Vagina (tissue), 2 donors: Measurements from ENCODE around the gene DBP. TPM values are rescaled to one million over a fixed set of nuclear protein-coding genes. Genes with fewer than 3 reads are reported as not detected.

ENCODE experiments used
- DNase-seq, 2 donors: peaks; one replicate each; pipeline ENCODE4 v3.0.0-alpha.2; 2017; ENCODE audit errors: extremely low spot score in 2 of 2
- H3K27ac ChIP-seq: fragments of 200-600 bp; sonication (generic); one replicate; pipeline ENCODE4 v1.5.1; 2019
- H3K27me3 ChIP-seq: fragments of 200-600 bp; sonication (generic); one replicate; pipeline ENCODE4 v1.5.1; 2019
- H3K36me3 ChIP-seq, 2 donors: fragments of 200-600 bp; sonication (generic); one replicate each; pipeline ENCODE4 v1.5.1; 2017 to 2019
- H3K4me1 ChIP-seq: fragments of 200-600 bp; sonication (generic); one replicate; pipeline ENCODE4 v1.5.1; 2019
- H3K4me3 ChIP-seq, 2 donors: fragments of 200-600 bp; sonication (generic); 1 replicate in 1 of 2; 2 replicates in 1 of 2; pipeline ENCODE4 v1.5.1; 2016 to 2019
- H3K9me3 ChIP-seq: fragments of 200-600 bp; sonication (generic); one replicate; pipeline ENCODE4 v1.5.1; 2019
- CTCF ChIP-seq, 3 experiments: fragments of 450-650 bp in 2 of 3; fragments of 200-600 bp in 1 of 3; sonication (generic) in 1 of 3; IDR thresholded peaks; one replicate each; pipeline ENCODE4 v1.5.1; 2017 to 2019; ENCODE audit warnings: antibody characterized with exemption in 3 of 3, mild to moderate bottlenecking in 2 of 3, moderate library complexity in 2 of 3
- POLR2A ChIP-seq, 2 donors: fragments of 450-650 bp; IDR thresholded peaks; one replicate each; pipeline ENCODE4 v1.6.1; 2017; ENCODE audit warnings: antibody characterized with exemption in 2 of 2, mild to moderate bottlenecking in 2 of 2, moderate library complexity in 2 of 2
- POLR2AphosphoS5 ChIP-seq, 2 donors: sonication (generic); formaldehyde crosslinking; IDR thresholded peaks; one replicate each; pipeline ENCODE4 v1.9.0; 2017; ENCODE audit warnings: antibody characterized with exemption in 2 of 2, mild to moderate bottlenecking in 2 of 2, low read depth in 1 of 2; ENCODE audit not compliant: insufficient read depth in 1 of 2
- intact Hi-C: fragments of 100-400 bp; cut with DNase I; formaldehyde crosslinking; loops from one replicate; pipeline ENCODE4 v1.15.1; 2023
- total RNA-seq: library from RNA; depleted of rRNA; stranded (reverse); fragments of >200 nt; gene quantifications from one replicate; pipeline ENCODE4 v1.2.3, GENCODE V29; 2016

Gene DBP
- total RNA-seq, 1 donor from 2014 or later = 4.9 TPM

GRCh38 chr19:48596679-48597465 is 40.3 kb downstream of the DBP start:
- intact Hi-C loops = no loop called here
- no peak for DNase-seq
- H3K4me1 ChIP-seq = no peaks in the 10 kb centered on the region
- TF ChIP-seq POLR2AphosphoS5 (IDR thresholded peaks at IDR 0.05; ENCODE audit: insufficient read depth in 1 of 2, low read depth in 1 of 2) = no peak
- TF ChIP-seq POLR2A (IDR thresholded peaks at IDR 0.05) = no peak
- no peak for TF ChIP-seq CTCF (IDR thresholded peaks at IDR 0.05)
- H3K9me3 ChIP-seq = no peaks in the 10 kb centered on the region
- H3K4me3 ChIP-seq = no peak overlapping the region
- no peaks in the 10 kb centered on the region for H3K36me3 ChIP-seq
- H3K27ac ChIP-seq = no peak overlapping the region
- no peaks in the 10 kb centered on the region for H3K27me3 ChIP-seq

- DNase-seq = no peak
- TF ChIP-seq CTCF (IDR thresholded peaks at IDR 0.05) (no peak), POLR2AphosphoS5 (IDR thresholded peaks at IDR 0.05; ENCODE audit: insufficient read depth in 1 of 2, low read depth in 1 of 2) (no peak), POLR2A (IDR thresholded peaks at IDR 0.05) (no peak)
- Histone ChIP-seq H3K9me3 (no peaks in the 10 kb centered on the region), H3K4me3 (no peak overlapping the region), H3K27ac (no peak overlapping the region), H3K4me1 (no peaks in the 10 kb centered on the region), H3K36me3 (no peaks in the 10 kb centered on the region), H3K27me3 (no peaks in the 10 kb centered on the region)
- intact Hi-C loops = no loop called here
These were observed 40.9 kb downstream of the DBP start for GRCh38 chr19:48596237-48596636.

GRCh38 chr19:48595833-48596232 is 41.3 kb downstream of the DBP start:
- TF ChIP-seq POLR2AphosphoS5 (IDR thresholded peaks at IDR 0.05; ENCODE audit: insufficient read depth in 1 of 2, low read depth in 1 of 2) (no peak), CTCF (IDR thresholded peaks at IDR 0.05) (no peak), POLR2A (IDR thresholded peaks at IDR 0.05) (no peak)
- H3K4me1 ChIP-seq = no peaks in the 10 kb centered on the region
- no peak for DNase-seq
- no peak overlapping the region for H3K4me3 ChIP-seq
- H3K27me3 ChIP-seq = no peaks in the 10 kb centered on the region
- no peaks in the 10 kb centered on the region for H3K36me3 ChIP-seq
- no peak overlapping the region for H3K27ac ChIP-seq
- no peaks in the 10 kb centered on the region for H3K9me3 ChIP-seq
- intact Hi-C loops = no loop called here

GRCh38 chr19:48595171-48595570 is 42.0 kb downstream of the DBP start:
- H3K27ac ChIP-seq = no peak overlapping the region
- intact Hi-C loops = no loop called here
- no peak for TF ChIP-seq CTCF (IDR thresholded peaks at IDR 0.05)
- no peak for TF ChIP-seq POLR2A (IDR thresholded peaks at IDR 0.05)
- no peak for TF ChIP-seq POLR2AphosphoS5 (IDR thresholded peaks at IDR 0.05; ENCODE audit: insufficient read depth in 1 of 2, low read depth in 1 of 2)
- H3K4me3 ChIP-seq = no peak overlapping the region
- H3K27me3 ChIP-seq = no peaks in the 10 kb centered on the region
- no peaks in the 10 kb centered on the region for H3K9me3 ChIP-seq
- DNase-seq = no peak
- H3K36me3 ChIP-seq = no peaks in the 10 kb centered on the region
- no peaks in the 10 kb centered on the region for H3K4me1 ChIP-seq

GRCh38 chr19:48591021-48591420 is 46.2 kb downstream of the DBP start:
- no peaks in the 10 kb centered on the region for H3K36me3 ChIP-seq
- H3K9me3 ChIP-seq = no peaks in the 10 kb centered on the region
- no peaks in the 10 kb centered on the region for H3K27me3 ChIP-seq
- intact Hi-C loops = no loop called here
- peaks cover 23% of the 10 kb centered on the region for H3K4me1 ChIP-seq
- TF ChIP-seq POLR2AphosphoS5 (IDR thresholded peaks at IDR 0.05; ENCODE audit: insufficient read depth in 1 of 2, low read depth in 1 of 2) (no peak), POLR2A (IDR thresholded peaks at IDR 0.05) (no peak), CTCF (IDR thresholded peaks at IDR 0.05) (no peak)
- no peak for DNase-seq
- no peak overlapping the region for H3K27ac ChIP-seq
- no peak overlapping the region for H3K4me3 ChIP-seq
